Immature natural killer cell (primary cell): ENCODE results near the gene CNBP. TPM values are rescaled to one million over a fixed set of nuclear protein-coding genes. Genes with fewer than 3 reads are reported as not detected.
A peak's percentile ranks its signal among the peaks of the same experiment; 100 is the strongest.
"Not testable (repeated sequence)": the region's sequence is repeated elsewhere in the genome, so short reads cannot be mapped to it uniquely, and the experiment has no call there.

Source experiments
- DNase-seq, 3 donors: peaks; one replicate each; pipeline ENCODE4 v3.0.0; 2022; ENCODE audit warnings: mixed read lengths in 1 of 3
- H3K27ac Mint-ChIP-seq, 6 donors: one replicate each; pipeline ENCODE4 v1.8.0; 2020; ENCODE audit warnings: mixed read lengths in 6 of 6, mild to moderate bottlenecking in 5 of 6, inconsistent platforms in 4 of 6, moderate library complexity in 3 of 6
- H3K27me3 Mint-ChIP-seq, 3 donors: one replicate each; pipeline ENCODE4 v1.8.0; 2020 to 2021; ENCODE audit warnings: low read depth in 3 of 3, mild to moderate bottlenecking in 3 of 3, mixed read lengths in 3 of 3, moderate library complexity in 3 of 3, inconsistent platforms in 1 of 3
- H3K36me3 Mint-ChIP-seq, 3 donors: one replicate each; pipeline ENCODE4 v1.8.0; 2020; ENCODE audit warnings: mixed read lengths in 3 of 3, inconsistent platforms in 2 of 3, mild to moderate bottlenecking in 2 of 3
- H3K4me1 Mint-ChIP-seq, 2 donors: one replicate each; pipeline ENCODE4 v1.8.0; 2020; ENCODE audit warnings: inconsistent platforms in 2 of 2, mild to moderate bottlenecking in 2 of 2, mixed read lengths in 2 of 2, moderate library complexity in 1 of 2
- H3K4me3 Mint-ChIP-seq, 5 donors: one replicate each; pipeline ENCODE4 v1.8.0; 2020; ENCODE audit warnings: mild to moderate bottlenecking in 5 of 5, mixed read lengths in 5 of 5, inconsistent platforms in 3 of 5, moderate library complexity in 3 of 5
- H3K9me3 Mint-ChIP-seq, 6 donors: one replicate each; pipeline ENCODE4 v1.8.0; 2020; ENCODE audit warnings: mild to moderate bottlenecking in 6 of 6, mixed read lengths in 6 of 6, inconsistent platforms in 4 of 6, moderate library complexity in 3 of 6
- polyA plus RNA-seq, 3 donors: library from polyadenylated mRNA; unstranded; fragments of 300-500 nt; fragmentation: Illumina TruSeq; gene quantifications; one replicate each; pipeline ENCODE4 v1.2.3, GENCODE V29; 2021

The CNBP gene
- polyA plus RNA-seq, 3 donors from 2014 or later = 728 to 1,257 (median 878) TPM

DNA sequence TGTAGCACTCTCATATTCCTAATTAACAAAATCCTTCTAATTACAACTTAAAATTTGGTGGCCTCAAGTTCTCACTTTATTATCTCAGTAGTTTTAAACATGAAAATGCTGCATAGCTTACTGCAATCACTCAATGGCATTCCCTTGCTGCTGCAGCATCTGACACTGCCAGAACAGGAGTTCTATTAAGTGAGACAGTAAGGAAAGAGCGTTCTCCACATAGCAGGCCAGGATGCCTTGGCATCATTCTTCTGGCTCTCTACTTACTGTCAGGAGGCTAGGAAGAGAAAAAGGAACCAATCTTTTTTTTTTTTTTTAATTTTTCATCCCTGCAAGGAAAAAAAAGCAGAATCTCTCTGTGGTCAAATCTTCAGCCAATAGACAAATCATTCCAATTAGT, 3.2 kb downstream of the CNBP start:
- H3K9me3 Mint-ChIP-seq = no peaks in the 10 kb centered on the region
- peak overlapping the region; percentile 81 to 92 (median 86) for H3K27ac Mint-ChIP-seq
- peaks cover 0 to 6% (median 0%) of the 10 kb centered on the region in 3 donors for H3K36me3 Mint-ChIP-seq
- peaks cover 10 to 14% (median 13%) of the 10 kb centered on the region in 3 donors for H3K27me3 Mint-ChIP-seq
- H3K4me1 Mint-ChIP-seq = peaks cover 76 to 83% of the 10 kb centered on the region in 2 donors
- DNase-seq = no peak
- peak overlapping the region; percentile 69 to 97 (median 95) for H3K4me3 Mint-ChIP-seq

DNA sequence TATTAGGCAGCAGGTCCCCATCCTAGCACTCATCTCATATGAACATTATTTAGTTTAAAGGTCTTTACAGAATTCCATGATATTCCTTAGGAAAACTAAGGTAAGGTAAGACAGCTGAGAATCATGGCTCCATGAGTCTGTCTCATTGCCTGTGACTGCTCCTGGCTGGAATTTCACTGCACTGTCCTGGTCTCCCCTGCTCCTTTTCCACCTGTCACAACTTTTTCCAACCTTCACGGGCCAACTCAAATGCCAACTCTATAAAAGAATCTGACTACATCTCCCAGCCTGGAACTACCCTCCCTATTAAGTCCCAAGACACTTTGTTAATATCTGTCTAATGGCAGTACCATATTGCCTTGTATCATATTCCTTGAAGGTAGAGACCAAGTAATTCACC, 7.6 kb downstream of the CNBP start:
- DNase-seq = no peak
- H3K27me3 Mint-ChIP-seq = no peaks in the 10 kb centered on the region
- H3K36me3 Mint-ChIP-seq = peaks cover 0 to 11% (median 5%) of the 10 kb centered on the region in 3 donors
- H3K4me1 Mint-ChIP-seq = peaks cover 90 to 96% of the 10 kb centered on the region in 2 donors
- H3K27ac Mint-ChIP-seq = peak overlapping the region; percentile 12 to 75 (median 56)
- H3K4me3 Mint-ChIP-seq = peak overlapping the region in 4 of 5 donors; percentile 1 to 61 (median 30)
- no peaks in the 10 kb centered on the region for H3K9me3 Mint-ChIP-seq

- H3K4me3 Mint-ChIP-seq = peak overlapping the region in 3 of 5 donors; percentile 29 to 52 (median 35)
- peak overlapping the region in 5 of 6 donors; percentile 18 to 75 (median 50) for H3K27ac Mint-ChIP-seq
- peaks cover 0 to 25% (median 23%) of the 10 kb centered on the region in 3 donors for H3K36me3 Mint-ChIP-seq
- DNase-seq = no peak
- H3K4me1 Mint-ChIP-seq = peaks cover 71 to 90% of the 10 kb centered on the region in 2 donors
- no peaks in the 10 kb centered on the region for H3K27me3 Mint-ChIP-seq
- H3K9me3 Mint-ChIP-seq = no peaks in the 10 kb centered on the region
These were observed 10.0 kb downstream of the CNBP start for GRCh38 chr3:129173725-129174124.

GRCh38 chr3:129173206-129173605, 10.5 kb downstream of the CNBP start:
- Mint-ChIP-seq H3K4me3 (peak overlapping the region in 2 of 5 donors; percentile 20 to 35), H3K27me3 (no peaks in the 10 kb centered on the region), H3K36me3 (peaks cover 0 to 25% (median 23%) of the 10 kb centered on the region in 3 donors), H3K27ac (peak overlapping the region in 2 of 6 donors; percentile 48 to 66), H3K9me3 (no peaks in the 10 kb centered on the region), H3K4me1 (peaks cover 65 to 85% of the 10 kb centered on the region in 2 donors)
- no peak for DNase-seq

GRCh38 chr3:129166579-129167332, 16.9 kb downstream of the CNBP start:
- Mint-ChIP-seq H3K9me3 (no peaks in the 10 kb centered on the region), H3K4me1 (peaks cover 16 to 47% of the 10 kb centered on the region in 2 donors), H3K27me3 (peaks cover 0 to 1% (median 0%) of the 10 kb centered on the region in 3 donors), H3K36me3 (peaks cover 7 to 32% (median 31%) of the 10 kb centered on the region in 3 donors), H3K4me3 (no peak overlapping the region), H3K27ac (peak overlapping the region in 5 of 6 donors; percentile 13 to 71 (median 23))
- no peak for DNase-seq

- not testable (repeated sequence) for H3K9me3 Mint-ChIP-seq, H3K4me3 Mint-ChIP-seq, DNase-seq
- peaks cover 19 to 48% of the 10 kb centered on the region in 2 donors for H3K4me1 Mint-ChIP-seq
- H3K27ac Mint-ChIP-seq = peak overlapping the region in 2 of 6 donors; percentile 22 to 29
- peaks cover 4 to 11% (median 9%) of the 10 kb centered on the region in 3 donors for H3K27me3 Mint-ChIP-seq
- H3K36me3 Mint-ChIP-seq = peaks cover 7 to 24% (median 23%) of the 10 kb centered on the region in 3 donors
These were observed 18.1 kb downstream of the CNBP start for GRCh38 chr3:129165594-129165993.

DNA sequence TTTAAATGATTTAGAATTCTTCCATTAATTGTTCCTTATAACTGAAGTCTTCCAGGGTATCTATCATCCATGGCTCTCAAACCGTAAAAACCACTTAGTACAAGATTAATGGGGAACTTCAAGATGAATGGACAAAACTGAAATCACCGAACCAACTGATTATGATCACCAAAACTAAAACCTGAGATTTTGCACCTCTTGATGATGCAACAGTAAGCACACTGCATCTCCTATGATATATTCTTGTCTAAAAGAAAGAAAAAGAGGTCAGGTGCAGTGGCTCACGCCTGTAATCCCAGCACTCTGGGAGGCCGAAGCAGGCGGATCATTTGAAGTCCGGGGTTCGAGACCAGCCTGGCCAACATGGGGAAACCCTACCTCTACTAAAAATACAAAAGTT, 19.2 kb downstream of the CNBP start:
- peak overlapping the region in 4 of 6 donors; percentile 25 to 62 (median 48) for H3K27ac Mint-ChIP-seq
- DNase-seq = no peak
- no peaks in the 10 kb centered on the region for H3K9me3 Mint-ChIP-seq
- H3K4me1 Mint-ChIP-seq = peaks cover 30 to 48% of the 10 kb centered on the region in 2 donors
- H3K4me3 Mint-ChIP-seq = no peak overlapping the region
- H3K36me3 Mint-ChIP-seq = peaks cover 7 to 13% (median 13%) of the 10 kb centered on the region in 3 donors
- H3K27me3 Mint-ChIP-seq = peaks cover 4 to 11% (median 9%) of the 10 kb centered on the region in 3 donors

DNA sequence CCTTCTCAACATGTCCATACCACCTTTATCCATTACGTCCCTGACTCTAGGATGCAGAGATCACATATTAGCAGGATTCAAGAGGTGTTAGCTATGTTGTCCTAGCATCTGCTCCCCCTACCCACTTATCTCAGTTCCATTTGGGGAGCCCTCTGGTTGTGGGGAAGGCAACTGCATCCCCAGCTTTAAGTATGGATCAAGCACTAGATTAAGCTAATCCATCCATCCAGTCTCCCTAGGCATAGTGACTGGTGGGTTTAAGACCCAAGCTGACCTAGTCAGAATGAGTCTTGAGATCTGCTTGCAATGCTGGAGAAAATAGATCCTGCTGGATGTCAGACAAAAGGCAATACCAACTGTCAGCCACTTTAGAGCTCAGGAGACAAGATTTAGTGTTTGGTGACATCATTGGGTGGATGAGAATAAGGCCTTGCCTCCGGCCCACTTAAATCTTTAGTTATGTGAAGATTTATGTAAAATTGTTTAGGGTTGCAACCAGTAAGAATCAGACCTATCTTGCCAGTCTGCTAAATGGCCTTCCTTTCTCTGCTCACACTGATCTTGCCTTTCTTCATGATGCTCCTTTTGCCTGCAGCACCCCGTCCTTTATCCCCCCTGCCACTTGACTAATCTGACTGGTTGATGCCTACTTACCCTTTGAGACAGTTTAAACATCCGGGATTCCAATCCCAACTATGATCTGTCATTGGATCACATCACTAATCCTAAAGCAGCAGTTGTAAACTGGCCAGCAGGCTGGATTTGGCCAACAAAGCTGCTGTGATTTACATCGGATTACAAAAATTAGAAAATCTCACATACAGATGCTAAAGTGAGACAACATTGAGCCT, 20.7 kb downstream of the CNBP start:
- Mint-ChIP-seq H3K27me3 (peaks cover 4 to 11% (median 9%) of the 10 kb centered on the region in 3 donors), H3K4me3 (peak overlapping the region; percentile 43 to 99 (median 97)), H3K4me1 (peaks cover 38 to 57% of the 10 kb centered on the region in 2 donors), H3K27ac (peak overlapping the region; percentile 98 to 100 (median 99)), H3K36me3 (peaks cover 6 to 13% (median 12%) of the 10 kb centered on the region in 3 donors), H3K9me3 (no peaks in the 10 kb centered on the region)
- no peak for DNase-seq

DNA sequence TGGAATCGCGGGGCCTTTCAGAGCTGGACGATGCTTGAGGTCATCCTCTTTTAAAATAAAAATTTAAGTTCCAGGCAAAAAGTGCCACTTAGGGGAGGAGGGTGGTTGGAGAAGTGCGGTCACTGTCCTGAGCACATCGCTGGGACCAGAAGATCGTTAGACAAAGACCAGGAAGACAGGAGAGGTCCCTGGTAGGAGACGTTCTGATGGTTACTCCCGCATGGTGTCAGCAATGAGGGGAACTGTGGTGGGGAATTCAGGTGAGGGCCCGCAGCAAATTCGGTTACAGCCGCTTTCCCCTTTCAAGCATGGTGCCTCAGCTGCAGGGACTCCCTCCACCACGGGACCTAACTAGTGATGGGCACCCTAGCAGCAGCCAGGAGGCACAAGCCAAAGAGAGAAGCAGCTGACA, 21.8 kb downstream of the CNBP start:
- no peaks in the 10 kb centered on the region for H3K9me3 Mint-ChIP-seq

GRCh38 chr3:129160891-129161859, 22.5 kb downstream of the CNBP start, which contains the start of gene ISY1:
Gene ISY1, minus strand, starts transcription at chr3:129161063. Its CDS starts 88 bp downstream, at chr3:129160975.
- Mint-ChIP-seq H3K36me3 (peaks cover 7 to 8% (median 7%) of the 10 kb centered on the region in 3 donors), H3K27me3 (peaks cover 4 to 11% (median 9%) of the 10 kb centered on the region in 3 donors), H3K4me1 (peaks cover 38 to 50% of the 10 kb centered on the region in 2 donors), H3K4me3 (peak within 1 kb of the TSS; percentile 94 to 99 (median 98)), H3K9me3 (no peaks in the 10 kb centered on the region), H3K27ac (peak within 1 kb of the TSS; percentile 98 to 100 (median 99))
- DNase-seq = peak; percentile 90 to 94 (median 93)

More for the DNA sequence above, 21.8 kb downstream of the CNBP start:
- DNase-seq = peak in 1 of 3 donors; percentile 20
- Mint-ChIP-seq H3K36me3 (peaks cover under 1 to 7% (median 6%) of the 10 kb centered on the region in 3 donors), H3K27me3 (peaks cover 4 to 11% (median 9%) of the 10 kb centered on the region in 3 donors), H3K4me1 (peaks cover 38 to 50% of the 10 kb centered on the region in 2 donors), H3K4me3 (peak overlapping the region; percentile 94 to 99 (median 98)), H3K27ac (peak overlapping the region; percentile 98 to 100 (median 99))

DNA sequence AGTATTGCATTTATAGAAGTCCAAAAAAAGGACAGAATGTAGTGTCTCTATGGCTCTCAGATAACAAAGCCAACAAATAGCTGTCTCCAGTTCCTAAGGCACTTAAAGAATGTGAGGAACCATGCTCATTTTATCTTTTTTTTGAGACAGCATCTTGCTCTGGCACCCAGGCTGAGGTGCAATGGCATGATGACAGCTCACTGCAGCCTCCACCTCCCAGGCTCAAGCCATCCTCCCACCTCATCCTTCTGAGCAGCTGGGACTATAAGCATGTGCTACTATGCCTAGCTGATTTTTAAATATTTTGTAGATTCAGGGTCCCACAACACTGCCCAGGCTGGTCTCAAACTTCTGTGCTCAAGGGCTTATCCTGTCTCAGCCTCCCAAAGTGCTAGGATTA, 38.9 kb downstream of the CNBP start:
- DNase-seq = no peak
- H3K27ac Mint-ChIP-seq = no peak overlapping the region
- no peaks in the 10 kb centered on the region for H3K9me3 Mint-ChIP-seq
- H3K4me3 Mint-ChIP-seq = no peak overlapping the region
- H3K27me3 Mint-ChIP-seq = peaks cover 0 to 4% (median 0%) of the 10 kb centered on the region in 3 donors
- peaks cover 12 to 16% (median 13%) of the 10 kb centered on the region in 3 donors for H3K36me3 Mint-ChIP-seq
- H3K4me1 Mint-ChIP-seq = peaks cover 0 to 7% of the 10 kb centered on the region in 2 donors

DNA sequence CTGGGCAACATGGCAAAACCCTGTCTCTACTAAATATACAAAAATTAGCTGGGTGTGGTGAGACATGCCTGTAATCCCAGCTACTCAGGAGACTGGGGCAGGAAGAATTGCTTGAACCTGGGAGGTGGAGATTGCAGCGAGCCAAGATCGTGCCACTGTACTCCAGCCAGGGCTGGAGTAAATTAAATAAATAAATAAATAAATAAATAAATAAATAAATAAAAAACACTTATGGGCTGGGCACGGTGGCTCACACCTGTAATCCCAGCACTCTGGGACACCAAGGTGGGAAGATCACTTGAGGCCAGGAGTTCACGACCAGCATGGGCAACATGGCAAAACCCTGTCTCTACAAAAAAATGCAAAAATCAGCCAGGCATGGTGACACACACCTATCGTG, 42.7 kb downstream of the CNBP start:
- not testable (repeated sequence) for DNase-seq, H3K27ac Mint-ChIP-seq, H3K4me1 Mint-ChIP-seq, H3K9me3 Mint-ChIP-seq, H3K4me3 Mint-ChIP-seq, H3K27me3 Mint-ChIP-seq
- peaks cover 10 to 18% (median 16%) of the 10 kb centered on the region in 3 donors for H3K36me3 Mint-ChIP-seq
